SH-SY5Y (cell line): Measurements from ENCODE around the gene SFTA2.

Experiments used
- GATA2 ChIP-seq: IDR thresholded peaks from 2 replicates; pipeline ENCODE4 v1.6.1; 2011; ENCODE audit warnings: mild to moderate bottlenecking, low read depth, low read length
- GATA3 ChIP-seq: IDR thresholded peaks from 2 replicates; pipeline ENCODE4 v1.6.1; 2011; ENCODE audit warnings: low read depth, mild to moderate bottlenecking, low read length, moderate library complexity

The SFTA2 gene

DNA sequence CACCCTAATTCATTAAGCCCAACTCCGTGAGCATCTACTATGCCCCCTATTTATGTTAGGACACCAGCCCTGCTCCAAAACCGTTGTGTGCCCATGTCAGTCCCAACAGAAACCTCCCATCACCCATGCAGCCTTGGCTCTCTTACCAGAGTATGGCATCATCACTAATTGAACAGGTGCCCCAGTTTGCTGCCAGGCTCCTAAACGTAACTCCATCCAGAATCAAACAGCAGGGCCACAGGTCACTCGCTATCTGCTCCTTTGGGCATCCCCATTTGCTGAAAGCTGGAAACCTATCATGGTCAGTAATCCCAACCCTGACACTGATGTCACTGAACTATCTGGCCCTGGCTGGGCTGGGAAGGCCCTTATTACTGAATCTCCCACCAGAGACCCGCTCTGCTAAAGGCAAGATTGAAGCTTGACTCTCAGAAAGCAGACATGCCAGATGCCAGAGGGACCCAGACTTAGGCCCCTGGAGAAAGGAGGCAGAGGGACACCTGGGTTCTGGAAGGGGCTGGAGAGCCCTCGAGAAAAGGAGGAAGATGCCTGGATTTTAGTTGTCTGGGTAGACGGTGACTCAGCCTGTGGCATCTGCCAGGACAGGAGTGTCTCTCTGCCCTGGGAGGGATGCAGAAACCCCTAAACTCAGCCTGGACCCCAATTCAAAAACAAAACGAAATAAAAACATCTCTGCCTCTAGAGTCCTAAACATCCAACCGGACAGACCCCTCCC, 22.8 kb upstream of the SFTA2 start:
- TF ChIP-seq GATA3 (no peak), GATA2 (no peak)

DNA sequence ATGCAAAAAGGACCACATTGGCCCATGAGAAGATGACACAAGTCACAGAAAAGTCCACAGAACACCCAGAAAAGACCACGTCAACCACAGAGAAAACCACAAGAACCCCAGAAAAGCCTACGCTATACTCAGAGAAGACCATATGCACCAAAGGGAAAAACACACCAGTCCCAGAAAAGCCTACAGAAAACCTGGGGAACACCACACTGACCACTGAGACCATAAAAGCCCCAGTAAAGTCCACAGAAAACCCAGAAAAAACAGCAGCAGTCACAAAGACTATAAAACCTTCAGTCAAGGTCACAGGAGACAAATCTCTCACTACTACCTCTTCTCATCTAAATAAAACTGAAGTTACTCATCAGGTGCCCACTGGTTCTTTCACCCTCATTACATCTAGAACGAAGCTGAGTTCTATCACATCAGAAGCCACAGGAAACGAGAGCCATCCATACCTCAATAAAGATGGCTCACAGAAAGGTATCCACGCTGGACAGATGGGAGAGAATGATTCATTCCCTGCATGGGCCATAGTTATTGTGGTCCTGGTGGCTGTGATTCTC, 20.0 kb upstream of the SFTA2 start:
- TF ChIP-seq GATA2 (no peak), GATA3 (no peak)

DNA sequence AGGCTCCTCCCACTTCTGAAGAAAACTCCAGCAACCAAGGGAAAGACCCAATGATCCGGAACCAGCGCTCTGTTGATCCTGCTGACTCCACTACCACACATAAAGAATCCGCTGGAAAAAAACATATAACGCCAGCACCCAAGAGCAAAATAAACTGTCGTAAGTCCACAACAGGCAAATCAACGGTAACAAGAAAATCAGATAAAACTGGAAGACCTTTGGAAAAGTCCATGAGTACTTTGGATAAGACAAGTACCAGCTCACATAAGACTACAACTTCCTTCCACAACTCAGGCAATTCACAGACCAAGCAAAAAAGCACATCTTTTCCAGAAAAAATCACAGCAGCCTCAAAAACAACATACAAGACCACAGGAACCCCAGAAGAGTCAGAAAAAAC, 16.8 kb upstream of the SFTA2 start:
- TF ChIP-seq GATA3 (no peak), GATA2 (no peak)

DNA sequence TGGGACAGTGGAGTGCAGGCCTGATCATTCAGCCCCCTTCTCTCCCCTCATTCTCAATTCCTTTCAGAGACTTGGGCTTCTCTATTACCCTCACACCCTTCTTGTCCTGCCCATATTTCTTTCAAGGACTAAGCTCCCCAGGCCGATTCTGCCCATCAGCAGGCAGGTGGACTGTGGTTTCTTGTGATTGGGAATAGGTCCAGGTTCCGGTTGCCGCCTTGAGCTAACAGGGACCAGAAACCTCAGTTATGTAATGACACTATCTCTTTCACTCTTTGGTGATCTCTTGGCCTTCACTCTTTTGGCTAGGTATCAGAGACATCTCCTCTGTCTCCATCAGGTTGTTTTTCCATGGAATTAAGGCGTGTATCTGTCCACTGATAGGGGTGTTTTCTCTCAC, 15.3 kb upstream of the SFTA2 start:
- no peak for TF ChIP-seq GATA3
- no peak for TF ChIP-seq GATA2

DNA sequence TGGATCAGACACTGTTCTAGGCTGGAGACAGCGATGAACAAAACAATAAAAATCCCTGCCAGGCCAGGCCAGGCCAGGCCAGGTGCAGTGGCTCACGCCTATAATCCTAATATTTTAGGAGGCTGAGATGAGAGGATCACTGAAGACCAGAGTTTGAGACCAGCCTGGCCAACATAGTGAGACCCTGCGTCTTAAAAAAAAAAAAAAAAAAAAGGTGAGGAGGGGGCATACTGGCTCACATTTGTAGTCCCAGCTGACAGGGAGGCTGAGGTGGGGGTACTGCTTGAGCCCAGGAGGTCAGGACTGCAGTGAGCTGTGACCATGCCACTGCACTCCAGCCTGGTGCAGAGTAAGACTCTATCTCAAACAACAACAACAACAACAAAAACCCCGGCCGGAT, 13.3 kb upstream of the SFTA2 start:
- TF ChIP-seq GATA2 (no peak), GATA3 (no peak)

DNA sequence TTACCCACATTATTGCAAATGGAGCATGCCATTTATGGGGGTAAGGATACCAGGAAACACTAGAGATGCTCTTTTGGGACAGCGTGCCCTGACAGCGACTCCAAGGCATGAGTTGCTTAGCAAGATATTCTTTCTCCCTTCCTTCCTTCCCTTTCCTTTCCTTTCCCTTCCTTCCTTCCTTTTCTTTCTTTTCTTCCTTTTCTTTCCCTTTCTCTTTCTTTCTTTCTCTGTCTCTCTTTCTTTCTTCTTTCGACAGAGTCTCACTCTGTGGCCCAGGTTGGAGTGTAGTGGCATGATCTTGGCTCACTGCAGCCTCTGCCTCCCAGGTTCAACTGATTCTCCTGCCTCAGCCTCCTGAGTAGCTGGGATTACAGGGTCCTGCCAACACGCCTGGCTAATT, 12.1 kb upstream of the SFTA2 start:
- TF ChIP-seq GATA2 (no peak), GATA3 (no peak)

DNA sequence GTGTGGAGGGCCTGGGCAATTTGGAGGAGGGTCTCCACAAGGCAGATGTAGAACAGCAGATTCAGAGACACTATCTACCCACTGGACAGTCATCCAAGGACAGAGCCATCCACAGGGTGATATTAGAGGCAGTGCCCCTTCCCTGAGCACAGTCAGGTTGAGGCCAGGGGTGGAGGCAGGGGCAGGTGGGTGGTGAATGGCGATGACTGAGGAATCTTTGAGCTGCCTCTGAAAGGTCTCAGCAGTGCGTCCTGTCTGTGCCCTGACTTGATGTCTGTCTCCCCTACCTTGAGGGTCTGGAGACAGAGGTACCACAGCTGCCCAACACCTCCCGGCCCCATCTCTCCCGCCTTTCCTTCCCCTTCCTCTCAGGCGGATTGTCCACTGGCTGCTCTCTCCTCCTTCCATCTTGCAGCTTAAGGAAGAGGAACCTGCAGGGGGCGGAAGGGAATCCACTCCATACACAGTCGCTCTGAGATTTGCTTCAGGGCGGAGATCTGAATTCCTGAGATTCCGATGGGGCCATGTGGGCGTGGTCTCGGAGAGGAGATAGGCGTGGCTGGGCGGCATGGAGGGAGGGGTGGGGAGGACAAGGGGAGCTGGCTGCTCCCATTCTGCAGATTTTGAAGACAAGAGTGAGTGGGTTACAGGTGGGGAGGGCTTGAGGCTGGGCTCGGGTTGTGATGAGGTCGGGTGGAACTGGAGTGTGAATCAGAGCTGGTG, 10.5 kb upstream of the SFTA2 start:
- TF ChIP-seq GATA3 (no peak), GATA2 (no peak)

DNA sequence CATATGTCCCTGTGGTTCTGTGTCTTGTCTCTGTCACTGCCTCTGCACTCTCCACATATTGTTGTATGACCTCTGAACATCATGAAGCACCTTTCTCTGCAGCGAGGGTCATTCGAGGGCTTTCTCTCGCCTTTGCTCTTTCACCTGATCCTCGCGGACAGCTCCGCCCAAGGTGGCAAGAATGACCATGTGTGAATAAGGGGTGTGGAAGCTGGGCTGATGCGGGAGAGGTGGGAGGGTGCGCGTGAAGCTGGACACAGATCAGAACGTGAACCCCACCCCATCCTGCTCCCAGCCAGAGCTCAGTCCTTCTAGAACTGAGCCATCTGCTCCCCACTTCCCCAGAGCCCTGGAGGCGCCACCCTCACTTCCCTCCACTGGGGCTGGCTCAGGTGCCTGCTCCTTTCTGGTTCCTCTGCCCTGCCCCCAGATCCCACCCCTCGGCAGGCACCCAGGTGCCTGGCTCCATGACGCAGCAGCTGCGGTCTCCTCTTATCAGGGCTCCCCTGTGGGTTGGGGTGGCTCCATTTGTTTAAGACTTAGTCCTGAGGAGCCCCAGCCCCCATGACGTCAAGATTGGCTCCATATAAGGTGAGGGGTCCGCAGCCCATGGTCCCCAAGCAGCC, 8.5 kb upstream of the SFTA2 start, which contains the start of gene MUCL3:
Gene MUCL3, plus strand, starts transcription at position 613 of the 626 bp plus-strand sequence. CDS start 27 bp downstream, outside the sequence.
- no peak for TF ChIP-seq GATA2
- TF ChIP-seq GATA3: no peak

DNA sequence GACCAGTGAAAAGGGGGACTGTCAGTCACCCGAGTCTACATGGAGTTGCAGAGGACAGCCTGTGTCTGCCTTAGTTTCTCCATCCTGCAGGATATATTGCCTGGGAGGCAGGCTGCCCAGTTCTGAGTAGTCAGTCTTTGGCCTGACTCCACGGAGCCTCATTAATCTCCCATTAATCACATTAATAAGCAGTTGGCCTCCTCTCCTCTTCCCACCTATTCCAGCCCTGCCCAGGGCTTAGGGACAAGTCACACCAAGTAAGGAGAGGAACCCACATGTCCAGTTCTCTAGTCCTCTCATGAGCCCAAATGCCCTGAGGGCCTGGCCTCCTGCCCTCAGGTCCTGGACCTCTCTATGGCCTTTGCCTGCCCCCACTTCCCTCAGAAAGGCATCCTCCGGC, 7.5 kb upstream of the SFTA2 start:
- no peak for TF ChIP-seq GATA2
- TF ChIP-seq GATA3: no peak

DNA sequence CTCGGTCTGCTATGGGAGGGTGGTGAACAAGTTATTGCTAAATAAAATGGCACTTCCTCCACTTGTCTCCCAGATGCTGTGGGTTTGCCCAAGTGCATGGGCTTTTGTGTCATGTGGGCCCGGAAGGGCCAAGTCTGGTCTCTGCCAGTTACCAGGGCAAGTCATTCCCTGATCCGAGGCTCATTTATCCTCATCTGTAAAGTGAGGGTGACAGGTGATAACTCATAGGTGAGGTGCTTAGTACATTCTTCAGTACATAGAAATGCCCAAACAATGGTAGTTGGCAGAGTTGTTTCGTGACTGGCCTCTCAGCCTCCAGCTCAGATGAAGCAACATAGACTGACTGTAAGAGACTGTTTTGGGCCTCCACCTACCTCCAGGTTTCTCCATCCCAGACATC, 6.8 kb upstream of the SFTA2 start:
- TF ChIP-seq GATA2: no peak
- TF ChIP-seq GATA3: no peak

DNA sequence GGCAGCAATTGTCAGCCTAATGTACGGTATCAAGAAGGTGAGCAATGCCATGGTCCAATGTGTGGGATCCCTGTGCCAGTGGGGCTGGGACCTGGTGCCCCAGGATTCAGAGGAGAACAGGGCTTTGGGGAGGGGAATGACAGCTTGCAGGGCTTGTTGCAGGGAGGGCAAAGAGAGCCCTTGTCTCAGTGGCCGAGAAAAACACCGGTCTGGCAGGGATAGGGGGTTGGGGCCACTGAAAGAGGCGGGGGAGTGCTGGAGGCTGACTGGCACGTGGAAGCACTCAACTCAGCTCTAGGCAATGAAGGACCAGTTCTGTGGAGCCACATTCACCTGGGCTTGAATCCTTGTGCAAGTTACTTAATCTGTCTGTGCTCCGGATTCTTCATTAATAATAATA, 5.3 kb upstream of the SFTA2 start:
- TF ChIP-seq GATA3 (no peak), GATA2 (no peak)

DNA sequence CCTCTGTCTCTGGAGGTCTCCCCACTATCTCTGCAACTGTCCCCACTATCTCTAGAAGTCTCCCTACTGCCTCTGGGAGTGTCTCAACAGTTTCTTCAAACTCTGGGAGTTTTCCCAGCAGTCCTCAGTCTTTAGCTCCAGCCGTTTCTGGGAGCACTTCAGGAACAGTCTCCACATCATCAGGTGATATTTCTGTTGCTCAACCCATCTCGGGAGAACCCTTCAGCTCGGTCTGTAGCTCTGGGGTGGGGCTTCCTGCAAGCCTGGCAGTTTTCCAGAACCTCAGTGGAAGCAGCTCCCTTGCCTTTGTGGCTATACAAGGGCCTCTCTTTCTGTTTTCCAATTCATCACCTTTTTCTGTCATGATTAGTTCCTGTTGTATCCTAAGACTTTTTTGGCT, 3.0 kb upstream of the SFTA2 start:
- no peak for TF ChIP-seq GATA3
- TF ChIP-seq GATA2: no peak

DNA sequence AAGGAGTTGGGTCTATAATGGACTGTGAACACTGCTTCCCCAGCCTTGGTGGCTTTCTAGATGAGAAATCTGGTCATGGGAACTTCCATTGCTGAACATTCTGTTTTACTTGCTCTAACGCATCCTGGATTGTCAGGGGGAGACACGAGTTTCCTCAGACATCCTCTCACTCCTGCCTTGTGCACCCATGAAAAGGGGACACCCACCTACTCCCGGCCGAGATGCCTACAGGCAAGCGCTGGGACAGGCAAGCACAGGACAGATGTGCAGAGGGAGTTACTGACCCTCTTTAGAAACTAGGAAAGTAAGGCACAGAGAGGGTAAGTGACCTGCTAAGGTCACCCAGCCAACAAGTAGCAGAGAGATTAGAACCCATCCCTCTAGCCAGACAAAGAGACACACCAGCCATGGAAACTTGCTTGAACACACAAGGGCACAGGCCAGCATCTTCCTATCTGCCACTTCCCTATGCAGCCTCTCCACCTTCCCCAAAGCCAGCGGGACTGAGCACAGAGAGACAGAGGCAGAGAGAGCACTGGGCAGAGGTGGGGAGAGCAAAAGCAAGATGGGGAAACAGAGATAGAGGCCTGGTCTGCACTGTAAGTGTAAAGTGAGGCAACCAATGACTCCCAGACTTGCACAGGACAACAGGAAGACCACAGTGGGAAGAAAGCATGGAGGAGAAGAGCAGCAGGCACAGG, 845 bp upstream of the SFTA2 start:
- no peak for TF ChIP-seq GATA3

DNA sequence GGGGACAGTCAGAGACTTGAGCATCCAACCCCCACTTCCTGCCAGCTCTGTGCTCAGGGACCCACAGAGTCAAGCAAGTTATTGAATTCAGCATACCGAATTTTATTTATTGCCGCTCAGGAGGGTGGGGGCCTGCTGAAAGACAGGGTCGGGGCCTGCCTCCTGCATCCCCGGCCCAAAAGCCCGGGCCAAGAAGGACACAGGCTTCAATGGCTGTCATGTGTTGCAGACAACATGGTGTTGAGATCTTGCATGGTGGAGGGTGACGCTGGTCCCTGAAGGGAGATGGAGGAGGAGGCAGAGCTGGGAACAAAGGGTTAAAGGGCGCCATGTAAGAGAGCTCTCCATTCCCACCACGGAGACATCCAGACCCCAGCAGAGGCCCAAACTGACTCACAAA, 698 bp downstream of the SFTA2 start:
- no peak for TF ChIP-seq GATA3
- no peak for TF ChIP-seq GATA2

DNA sequence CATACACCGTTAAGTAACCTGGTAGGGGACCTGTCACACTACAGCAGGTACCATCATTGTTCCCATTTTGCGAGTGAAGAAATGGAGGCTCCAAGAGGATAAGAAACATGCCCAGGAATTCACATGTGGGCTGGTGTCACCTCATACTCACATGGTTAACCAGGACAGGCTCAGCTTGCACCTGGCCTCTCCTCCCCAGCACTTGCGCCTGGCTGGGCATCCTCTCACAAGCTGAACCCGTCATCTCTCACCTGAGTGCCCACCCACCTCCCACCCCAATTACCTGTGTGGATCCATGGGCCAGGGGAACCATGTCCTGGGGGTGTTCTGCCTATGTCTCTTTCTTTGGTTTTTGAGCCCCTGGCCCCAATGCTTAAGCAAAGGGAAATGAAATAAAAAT, 1.5 kb downstream of the SFTA2 start:
- no peak for TF ChIP-seq GATA3
- no peak for TF ChIP-seq GATA2

DNA sequence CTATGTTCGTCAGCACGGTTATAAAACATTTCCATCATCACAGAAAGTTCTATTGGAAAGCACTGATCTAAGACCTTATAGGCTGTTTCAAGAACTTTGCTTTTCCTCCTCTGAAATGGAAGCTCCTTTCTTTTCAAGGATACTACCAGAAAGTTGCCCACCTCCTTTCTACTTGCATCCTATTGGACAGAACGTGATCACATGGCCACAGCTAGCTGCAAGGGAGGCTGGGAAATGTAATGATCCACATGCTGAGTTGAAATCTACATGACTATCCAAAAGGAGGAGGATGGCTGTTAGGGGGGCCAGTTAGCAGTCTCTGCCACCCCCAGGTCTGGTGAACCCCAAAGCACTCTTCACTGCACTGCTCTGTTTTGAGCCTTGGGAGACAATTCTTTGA, 3.3 kb downstream of the SFTA2 start:
- no peak for TF ChIP-seq GATA3
- TF ChIP-seq GATA2: no peak
